HG03571 (cell line): ENCODE data around the gene EPHB2.
"Not testable (repeated sequence)": the region's sequence is repeated elsewhere in the genome, so short reads cannot be mapped to it uniquely, and the experiment has no call there.

Source experiments
- ATAC-seq: cut with Tn5 transposase; IDR thresholded peaks from one replicate; pipeline ENCODE4 v1.9.1; 2021; ENCODE audit not compliant: unreplicated experiment

EPHB2 gene

DNA sequence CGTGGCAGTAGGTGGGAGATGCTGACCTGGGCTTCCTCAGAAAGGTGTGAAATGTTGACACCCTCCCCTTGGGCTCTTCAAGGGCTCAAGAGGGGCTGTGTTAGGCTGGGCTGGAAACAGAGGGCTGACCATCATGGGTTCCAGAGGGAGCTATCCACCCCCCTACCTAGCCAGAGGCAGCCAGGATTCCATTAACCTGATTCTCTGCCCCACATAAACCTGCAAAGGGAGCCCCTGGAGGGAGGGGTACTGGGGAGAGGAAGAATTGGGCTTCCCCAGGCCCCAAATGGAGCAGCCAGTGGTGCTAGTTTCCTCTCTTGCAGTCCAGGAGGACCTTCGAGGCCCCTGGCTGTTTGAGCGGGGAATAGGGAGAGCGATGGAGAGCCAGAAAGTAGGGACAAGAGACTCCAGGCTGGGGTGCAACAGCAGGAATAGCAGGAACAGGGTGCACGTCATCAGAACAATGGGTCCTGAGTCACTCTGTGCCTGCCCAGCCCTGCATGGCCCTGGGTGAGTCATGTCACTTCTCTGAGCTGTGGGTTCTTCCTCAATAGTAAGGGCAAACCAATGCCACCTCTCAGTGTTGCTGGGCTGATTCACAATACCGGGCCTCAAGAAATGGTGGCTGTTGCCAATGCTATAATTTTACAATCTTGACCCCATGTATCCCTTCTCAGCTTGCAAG, 121.2 kb downstream of the EPHB2 start:
- no peak for ATAC-seq

DNA sequence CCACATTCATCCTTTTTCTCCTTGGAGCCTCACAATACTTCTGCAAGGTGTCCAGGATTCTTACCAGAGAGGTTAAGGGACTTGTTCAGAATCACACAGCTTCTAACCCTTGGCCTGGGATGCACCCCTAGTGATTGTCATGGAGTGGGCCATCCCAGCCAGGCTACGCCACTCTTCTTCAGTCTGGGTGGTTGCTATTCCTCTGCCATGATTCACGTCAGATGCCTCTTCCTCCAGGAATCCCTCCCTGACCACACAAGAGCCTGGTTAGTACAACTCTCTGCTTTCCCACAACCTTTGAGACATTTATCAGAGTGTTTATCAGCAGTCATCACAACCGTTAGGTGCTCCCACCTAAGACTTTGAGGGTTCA, 121.8 kb downstream of the EPHB2 start:
- ATAC-seq: no peak

DNA sequence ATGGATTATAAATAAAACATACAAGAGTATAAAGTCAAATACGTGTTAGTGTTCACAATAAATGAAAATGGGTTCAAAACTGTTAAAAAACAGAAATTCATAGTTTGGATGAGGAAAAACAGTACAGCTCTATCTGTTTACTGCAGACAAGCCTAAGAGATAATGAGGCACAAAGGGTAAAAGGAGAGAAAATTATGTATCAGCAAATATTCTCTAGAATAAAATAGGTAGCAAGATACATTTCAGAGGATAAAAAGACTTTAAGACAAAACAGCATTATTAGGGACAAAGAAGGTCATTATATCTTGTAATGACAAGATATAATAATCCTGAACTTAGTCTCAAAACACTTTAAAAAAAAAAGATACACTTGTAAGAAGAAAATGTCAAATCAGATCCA, 123.1 kb downstream of the EPHB2 start:
- ATAC-seq: no peak

DNA sequence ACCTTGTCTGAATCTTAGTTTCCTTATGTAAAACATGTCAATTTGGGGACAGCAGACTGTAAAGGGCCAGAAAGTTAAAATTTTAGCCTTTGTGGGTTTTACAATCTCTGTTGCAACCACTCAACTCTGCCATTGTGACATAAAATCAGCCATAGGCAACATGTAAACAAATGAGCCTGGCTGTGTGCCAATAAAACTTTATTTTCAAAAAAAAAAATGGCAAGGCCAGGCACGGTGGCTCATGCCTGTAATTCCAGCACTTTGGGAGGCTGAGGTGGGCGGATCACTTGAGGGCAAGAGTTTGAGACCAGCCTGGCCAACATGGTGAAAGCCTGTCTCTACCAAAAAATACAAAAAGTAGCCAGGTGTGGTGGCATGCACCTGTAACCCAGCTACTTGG, 123.8 kb downstream of the EPHB2 start:
- not testable (repeated sequence) for ATAC-seq

DNA sequence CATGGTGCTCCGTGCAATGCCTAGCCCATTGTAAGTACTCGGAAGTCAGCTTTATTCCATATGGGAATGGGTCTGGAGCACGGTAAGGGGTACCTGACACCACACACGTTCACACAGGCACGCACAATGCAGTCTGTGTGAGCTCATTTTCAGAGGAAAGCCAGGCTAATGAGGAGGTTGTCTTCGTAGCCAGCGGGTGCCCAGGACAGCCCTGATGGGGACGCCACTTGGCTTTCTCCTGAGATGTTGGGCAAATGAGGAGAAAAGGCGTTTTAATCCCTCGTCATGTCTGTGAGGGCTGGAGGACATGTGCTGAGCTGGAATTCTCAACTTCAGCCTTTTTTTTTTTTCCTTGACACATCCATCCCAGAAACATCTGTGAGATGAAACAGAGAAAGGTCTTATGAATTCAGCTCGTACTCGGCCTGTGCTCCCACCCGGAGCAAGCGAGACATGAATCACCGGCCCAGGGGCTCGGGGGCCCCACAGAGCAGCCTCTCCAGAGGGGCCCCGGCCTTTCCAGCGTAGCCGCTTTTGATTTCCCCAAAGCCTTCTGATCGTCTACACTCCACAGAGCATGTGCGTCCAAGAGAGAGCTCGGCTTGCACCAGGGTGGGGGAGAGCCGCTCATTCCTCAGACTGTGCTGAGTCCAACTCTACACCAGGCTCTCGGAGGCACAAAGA, 125.1 kb downstream of the EPHB2 start:
- ATAC-seq: no peak

DNA sequence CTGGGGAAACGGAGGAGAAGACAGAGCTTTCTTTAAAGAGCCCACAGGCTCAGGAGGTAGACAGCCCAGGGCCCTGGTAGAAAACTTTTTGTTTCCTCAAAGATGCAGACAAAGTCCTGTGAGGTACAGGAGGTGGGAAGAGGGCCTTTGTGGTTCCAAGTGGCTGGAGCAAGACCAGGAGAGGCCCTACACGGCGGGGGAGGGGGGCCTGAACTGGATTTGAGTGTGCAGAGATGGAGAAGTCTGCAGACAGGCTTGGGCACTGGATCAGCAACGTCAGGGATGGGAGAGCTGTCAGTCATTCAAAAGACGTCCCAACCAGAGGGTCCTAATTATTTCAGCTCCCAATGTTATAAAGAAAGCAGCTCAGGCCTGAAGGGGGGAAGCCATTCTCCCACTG, 126.2 kb downstream of the EPHB2 start:
- ATAC-seq: no peak

DNA sequence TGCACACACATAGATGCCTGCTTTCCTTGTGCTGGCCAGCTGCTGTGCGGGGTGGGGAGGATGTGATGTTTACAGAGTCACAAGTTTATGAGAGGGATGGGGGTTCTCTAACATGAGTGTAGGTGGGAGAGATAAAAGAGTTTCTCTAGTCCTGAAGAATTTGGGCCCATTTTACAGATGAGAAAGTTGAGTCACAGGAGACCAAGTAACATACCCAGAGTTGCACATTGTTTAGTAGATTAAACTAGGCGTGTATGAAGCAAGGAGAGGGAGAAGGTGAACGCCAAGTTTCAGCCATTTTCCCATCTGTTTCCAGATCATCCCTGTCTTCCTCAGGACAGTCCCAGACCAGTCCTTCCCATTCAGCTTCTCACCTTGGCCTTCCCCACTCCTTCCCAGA, 126.7 kb downstream of the EPHB2 start:
- ATAC-seq: no peak

DNA sequence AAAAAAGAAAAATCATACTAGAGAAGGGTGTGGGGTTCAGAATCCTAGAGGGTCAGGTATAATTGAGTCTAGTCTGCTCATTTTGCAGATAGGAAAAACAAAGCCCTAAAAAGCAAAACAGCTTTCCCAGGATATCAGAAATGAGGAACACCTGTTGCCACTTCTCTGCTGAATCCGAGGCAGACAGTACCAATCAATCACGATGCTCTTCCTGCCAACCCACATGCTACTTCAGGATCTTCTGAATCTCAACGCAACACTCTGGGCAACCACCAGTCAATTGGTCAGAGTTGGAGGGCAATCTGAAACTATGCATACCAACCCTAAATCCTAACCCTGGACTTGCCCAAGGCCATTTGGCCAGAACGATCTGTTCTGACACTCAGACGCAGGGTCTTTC, 128.3 kb downstream of the EPHB2 start:
- no peak for ATAC-seq

DNA sequence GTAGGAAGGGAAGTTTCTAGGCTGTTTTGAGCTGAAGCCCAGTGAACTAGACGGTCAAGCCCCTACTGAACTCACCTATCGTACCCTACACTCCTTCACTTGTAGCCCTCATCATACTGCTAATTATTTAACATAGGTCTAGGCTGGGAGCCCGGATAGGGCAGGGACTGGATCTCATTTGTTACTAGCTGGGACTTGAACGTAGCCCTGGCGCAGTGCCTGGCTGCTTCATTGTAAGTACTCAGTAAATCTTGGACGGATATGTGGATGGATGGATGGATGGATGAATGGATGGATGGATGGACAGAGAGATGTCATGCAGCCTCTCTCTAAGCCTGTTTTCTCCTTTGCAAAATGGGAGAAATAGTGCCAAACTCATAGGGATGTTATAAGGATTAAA, 129.2 kb downstream of the EPHB2 start:
- ATAC-seq: no peak

DNA sequence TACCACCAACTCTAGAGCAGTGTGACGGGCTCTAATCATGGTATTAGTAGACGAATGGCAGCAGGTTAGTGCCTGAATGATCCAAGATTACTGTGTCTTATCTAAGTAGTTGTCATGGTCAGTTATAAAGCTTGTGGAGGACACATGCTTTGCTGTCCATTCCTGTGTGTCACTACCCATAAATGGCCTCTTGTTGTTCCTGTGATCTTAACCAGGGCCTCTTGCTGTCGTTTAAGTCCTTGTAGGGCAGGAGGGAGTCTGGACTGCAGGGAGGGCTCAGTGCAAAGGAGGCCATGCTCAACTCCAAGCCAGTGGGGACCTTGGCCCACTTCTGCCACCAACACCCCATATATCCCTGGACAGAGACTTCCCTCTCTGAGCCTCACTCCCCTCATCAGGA, 130.5 kb downstream of the EPHB2 start:
- ATAC-seq: no peak

DNA sequence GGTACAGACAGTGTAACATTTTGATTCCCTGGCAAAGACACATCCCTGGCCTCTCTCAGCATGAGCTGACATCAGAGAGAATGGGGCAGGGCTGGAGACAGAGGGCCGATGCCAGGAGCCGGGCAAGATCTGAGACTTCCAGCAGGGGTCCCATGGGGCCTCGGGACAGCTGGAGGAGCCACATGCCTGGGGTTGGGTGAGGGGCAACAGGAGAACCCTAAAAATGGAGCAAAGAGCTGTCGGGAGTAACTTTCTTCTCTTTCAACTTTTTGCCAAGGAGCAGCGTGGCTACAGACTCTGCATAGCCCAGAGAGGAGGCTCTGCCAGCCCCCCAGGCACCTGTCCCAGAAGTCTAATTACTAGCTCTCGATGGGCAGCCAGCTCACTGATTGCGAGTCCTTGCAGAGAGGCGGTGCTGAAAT, 131.2 kb downstream of the EPHB2 start:
- no peak for ATAC-seq

DNA sequence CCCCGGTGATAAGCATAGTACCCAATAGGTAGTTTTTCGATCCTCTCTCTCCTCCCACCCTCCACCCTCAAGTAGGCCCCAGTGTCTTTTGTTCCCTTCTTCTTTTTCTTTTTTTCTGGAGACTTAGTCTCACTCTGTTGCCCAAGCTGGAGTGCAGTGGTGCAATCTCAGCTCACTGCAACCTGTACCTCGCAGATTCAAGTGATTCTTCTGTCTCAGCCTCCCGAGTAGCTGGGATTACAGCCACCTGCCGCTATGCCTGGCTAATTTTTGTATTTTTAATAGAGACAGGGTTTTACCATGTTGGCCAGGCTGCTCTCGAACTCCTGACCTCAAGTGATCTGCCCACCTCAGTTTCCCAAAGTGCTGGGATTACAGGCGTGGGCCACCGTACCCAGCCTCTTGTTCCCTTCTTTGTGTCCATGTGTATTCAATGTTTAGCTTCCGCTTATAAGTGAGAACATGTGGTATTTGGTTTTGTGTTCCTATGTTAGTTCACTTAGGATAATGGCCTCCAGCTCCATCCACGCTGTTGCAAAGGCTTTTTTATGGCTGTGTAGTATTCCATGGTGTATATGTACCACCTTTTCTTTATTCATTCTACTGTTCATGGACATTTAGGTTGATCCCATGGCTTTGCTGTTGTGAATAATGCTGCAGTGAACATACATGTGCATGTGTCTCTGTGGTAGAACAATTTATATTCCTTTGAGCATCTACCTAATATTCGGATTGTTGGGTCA, 133.0 kb downstream of the EPHB2 start:
- not testable (repeated sequence) for ATAC-seq

DNA sequence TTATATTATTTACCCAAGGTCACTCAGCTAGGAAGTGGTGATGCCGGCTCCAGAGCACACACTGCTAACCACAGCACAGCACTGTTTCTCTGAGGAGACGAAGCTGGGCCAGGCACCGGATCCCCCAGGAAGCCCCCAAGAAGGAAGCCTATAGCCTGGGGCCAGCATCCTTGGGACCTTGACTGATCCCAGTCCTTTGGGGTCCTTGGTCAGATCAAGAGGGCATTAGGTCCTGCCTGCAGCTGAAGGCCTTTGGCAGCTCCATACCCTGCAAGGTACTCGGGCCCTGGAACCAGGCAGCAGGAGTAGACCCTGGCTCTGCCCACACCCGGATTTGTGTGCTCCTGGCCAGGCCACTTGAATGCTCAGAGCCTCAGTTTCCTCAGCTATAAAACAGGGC, 134.0 kb downstream of the EPHB2 start:
- ATAC-seq: no peak

DNA sequence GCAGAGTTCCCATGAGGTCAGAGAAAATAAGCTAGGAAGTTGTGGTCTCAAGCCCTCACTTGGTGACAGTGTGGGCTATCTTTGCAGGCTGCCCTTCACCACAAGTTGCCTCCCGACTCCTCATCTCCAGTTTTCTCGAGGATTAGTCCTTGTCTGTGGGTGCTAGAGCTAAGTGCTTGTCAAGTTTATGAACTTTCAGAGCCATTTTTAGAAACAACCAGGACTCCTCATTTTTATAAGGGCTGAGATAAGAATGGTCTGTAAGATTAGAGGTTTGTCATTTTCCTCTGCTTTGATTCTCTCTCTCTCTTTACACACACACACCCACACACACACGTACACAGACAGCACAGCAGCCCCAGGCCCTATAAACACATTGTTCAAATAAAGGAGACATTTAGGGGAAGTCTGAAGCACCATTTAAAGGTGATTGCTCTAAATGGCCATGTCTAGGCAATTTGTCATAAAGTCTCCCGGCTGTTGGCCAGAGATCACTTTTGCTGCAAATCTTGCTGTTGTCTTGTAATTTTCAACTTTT, 134.8 kb downstream of the EPHB2 start:
- no peak for ATAC-seq

DNA sequence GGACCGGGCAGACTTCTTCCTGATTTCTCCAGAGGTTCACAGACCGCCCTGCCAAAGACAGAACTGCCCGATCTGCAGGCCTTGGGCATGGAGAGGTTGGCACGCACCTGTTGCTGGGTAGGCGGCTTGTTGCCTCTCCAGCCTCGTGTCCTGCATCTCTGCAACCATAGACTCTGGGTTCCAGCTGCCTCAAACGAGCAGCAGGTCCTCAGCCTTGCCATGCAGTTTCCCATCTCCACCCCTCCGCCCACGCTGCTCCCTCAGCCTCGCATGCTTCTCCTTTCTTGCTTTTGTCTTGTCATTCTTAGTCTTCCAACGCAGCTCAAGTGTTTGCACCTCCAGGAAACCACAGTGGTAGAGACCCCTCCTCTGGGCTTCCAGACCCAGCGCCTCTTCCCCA, 135.8 kb downstream of the EPHB2 start:
- ATAC-seq: no peak

DNA sequence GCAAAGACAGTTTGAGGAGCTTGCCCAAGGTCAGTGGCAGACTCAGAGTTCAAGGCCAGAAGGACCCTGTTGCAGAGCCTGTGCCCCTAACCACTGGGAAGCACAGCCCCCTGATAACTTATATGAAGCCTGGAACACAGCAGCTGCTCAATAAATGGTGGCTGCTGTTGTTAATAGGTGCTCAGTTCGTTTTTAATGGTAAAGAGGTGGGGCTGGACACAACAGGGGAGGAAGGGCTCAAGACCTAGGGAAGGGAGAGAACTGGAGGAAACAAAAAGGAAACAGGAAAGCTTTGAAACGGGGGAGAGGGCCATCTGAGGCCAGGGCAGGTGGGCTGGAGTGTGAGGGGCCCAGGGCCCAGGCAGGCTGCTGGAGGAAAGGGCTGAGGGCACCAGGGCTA, 136.6 kb downstream of the EPHB2 start:
- ATAC-seq: no peak

DNA sequence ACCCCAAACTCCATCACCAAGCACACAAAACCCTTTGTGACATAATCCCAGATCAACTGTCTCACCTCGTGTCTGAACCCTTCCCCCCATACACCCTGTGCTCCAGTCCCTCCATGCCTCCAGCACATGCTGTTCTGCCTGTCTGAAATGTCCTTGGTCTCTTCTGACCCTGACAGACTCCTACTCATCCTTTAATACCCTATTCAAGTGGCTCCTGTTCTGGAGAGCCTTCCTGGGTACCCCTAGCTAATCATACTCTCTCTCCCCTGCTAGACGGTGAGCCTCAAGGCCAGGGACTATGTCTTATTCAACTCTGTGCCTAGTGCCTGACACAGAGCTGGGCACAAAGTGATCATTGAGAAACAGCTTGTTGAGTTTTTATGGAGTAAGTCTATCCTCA, 137.1 kb downstream of the EPHB2 start:
- no peak for ATAC-seq

DNA sequence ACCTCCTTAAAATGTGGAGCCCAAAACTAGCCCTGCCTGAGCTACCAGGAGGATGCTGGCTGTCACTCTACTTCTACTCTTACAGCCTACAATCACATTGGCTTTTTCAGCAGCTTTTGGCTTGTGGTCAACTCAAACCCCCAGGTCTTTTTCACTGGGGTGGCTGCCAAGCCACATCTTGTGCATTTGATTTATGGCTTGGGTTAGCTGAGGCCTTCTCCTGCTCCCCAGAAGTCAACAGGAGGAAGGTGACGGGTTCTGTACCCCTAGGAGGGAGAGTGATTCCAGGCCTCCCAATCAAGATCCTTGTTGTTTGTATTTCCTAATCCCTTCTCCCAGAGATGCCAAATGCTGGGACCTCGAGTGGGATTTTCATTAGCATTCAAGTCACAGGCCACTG, 137.8 kb downstream of the EPHB2 start:
- no peak for ATAC-seq

DNA sequence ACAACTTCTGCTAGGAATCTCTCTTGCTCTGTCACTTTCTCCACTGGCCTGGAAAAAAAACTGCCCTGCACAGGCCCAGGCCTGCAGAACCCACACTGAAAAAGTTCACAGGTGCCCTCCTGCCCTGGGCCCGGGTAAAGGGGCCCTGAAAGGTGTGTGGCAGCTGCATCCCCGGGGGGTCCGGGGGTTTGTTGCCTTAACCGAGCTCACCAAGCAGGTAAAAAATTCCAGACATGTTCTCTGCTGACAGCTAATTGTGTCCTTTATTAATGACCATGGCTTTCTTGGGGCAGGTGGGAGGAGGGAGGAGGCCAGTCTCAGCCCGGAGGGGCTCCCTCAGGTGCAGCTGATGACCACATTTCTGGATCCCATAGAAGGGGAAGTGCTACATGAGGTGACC, 139.1 kb downstream of the EPHB2 start:
- no peak for ATAC-seq

DNA sequence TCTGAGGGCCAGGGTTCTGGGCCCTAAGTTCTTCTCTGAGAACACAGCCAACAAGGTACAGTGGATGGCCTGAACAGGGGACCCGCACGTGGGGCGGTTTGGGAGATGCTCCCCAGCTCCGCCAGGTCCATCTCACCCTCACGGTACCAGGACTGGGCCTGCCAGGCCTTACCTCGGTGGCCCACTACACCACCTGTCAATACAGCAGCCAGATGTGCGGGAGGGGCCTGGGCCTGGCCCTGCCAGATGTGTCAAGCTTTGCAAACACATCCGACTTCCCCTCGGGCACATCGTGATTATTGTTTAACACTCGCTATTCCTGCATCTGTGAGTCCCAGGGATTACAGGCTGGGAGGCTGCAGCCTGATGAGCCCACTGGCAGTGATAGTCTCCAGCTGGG, 139.6 kb downstream of the EPHB2 start:
- ATAC-seq: no peak

DNA sequence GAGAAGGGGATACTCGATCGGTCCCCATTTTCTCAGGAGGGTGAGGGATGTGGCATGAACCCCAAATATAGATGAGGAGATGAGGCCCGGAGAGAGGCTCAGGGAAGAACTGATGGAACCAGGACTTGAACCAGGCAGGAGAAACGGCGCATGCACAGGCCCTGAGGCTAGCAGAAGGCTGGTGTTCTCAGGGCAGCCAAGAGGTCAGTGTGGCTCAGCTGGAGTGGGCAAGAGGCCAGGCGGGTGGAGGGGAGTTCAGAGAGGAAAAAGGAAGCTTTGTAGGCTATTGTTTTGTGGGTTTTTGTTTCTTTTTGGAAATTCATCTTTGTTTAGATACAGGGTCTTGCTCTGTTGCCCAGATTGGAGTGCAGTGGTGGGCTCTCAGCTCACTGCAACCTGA, 140.0 kb downstream of the EPHB2 start:
- ATAC-seq: no peak

DNA sequence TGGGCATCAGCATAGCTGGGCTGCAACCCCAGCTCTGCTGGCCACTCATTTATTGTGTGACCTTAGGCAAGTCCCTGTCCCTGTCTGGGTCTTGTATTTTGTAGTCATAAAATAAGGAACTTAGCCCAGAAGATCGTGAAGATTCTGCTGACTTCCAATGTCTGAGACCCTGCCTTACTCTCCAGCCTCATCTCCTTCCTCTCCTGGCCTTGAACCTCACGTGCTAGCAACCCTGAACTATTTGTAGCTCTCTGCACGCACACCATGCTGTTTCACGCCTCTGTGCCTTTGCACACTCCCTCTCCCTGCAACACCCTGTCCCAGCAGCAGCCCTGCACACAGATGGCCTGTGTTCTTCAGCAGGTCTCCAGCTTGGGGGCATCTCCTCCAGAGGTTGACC, 140.9 kb downstream of the EPHB2 start:
- ATAC-seq: no peak
